Measurements from ENCODE around the gene PCDHA4.

DNA sequence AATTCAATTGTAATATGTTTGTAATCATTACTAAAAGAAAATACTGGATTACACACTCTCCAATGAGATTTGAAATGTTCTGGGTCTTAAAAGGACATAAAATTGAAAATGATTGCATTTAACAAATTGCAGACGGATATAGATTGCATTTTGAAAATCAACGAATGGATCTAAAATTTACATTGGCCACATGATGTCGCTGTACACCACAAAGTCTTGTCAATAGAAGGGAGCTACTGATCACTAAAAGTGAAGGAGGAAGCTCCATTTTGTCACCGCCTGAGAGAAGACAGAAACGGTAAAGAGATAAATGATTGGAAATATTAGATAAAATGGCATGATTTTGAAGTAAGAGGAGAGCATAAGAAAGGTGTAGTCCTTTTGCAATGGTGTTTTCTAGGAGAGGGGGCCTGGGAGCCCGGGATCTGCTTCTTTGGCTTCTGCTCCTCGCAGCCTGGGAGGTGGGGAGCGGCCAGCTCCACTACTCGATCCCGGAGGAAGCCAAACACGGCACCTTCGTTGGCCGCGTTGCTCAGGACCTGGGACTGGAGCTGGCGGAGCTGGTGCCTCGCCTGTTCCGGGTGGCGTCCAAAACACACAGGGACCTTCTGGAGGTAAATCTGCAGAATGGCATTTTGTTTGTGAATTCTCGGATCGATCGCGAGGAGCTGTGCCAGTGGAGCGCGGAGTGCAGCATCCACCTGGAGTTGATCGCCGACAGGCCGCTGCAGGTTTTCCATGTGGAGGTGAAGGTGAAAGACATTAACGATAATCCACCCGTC, 20.8 kb upstream of the PCDHA4 start, which contains the start of gene PCDHA1:
- TF ChIP-seq, protein P1, sequence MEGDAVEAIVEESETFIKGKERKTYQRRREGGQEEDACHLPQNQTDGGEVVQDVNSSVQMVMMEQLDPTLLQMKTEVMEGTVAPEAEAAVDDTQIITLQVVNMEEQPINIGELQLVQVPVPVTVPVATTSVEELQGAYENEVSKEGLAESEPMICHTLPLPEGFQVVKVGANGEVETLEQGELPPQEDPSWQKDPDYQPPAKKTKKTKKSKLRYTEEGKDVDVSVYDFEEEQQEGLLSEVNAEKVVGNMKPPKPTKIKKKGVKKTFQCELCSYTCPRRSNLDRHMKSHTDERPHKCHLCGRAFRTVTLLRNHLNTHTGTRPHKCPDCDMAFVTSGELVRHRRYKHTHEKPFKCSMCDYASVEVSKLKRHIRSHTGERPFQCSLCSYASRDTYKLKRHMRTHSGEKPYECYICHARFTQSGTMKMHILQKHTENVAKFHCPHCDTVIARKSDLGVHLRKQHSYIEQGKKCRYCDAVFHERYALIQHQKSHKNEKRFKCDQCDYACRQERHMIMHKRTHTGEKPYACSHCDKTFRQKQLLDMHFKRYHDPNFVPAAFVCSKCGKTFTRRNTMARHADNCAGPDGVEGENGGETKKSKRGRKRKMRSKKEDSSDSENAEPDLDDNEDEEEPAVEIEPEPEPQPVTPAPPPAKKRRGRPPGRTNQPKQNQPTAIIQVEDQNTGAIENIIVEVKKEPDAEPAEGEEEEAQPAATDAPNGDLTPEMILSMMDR (IDR thresholded peaks at IDR 0.05), result no peak
- TF ChIP-seq POLR2A (IDR thresholded peaks at IDR 0.05) (no peak), POLR2AphosphoS5 (IDR thresholded peaks at IDR 0.05) (no peak), EP300 (IDR thresholded peaks at IDR 0.05) (no peak)
